Caki2 (cell line): ENCODE results near the gene ZNF423. TPM values are rescaled to one million over a fixed set of nuclear protein-coding genes. Genes with fewer than 3 reads are reported as not detected.

Experiments
- DNase-seq: peaks from one replicate; pipeline ENCODE4 v3.0.0-alpha.2; 2015; ENCODE audit warnings: low read depth
- in situ Hi-C: cut with HindIII; loops from 2 replicates; pipeline ENCODE4 v1.10.0; 2016; ENCODE audit warnings: low sequenced_read_pairs, low pct_unique_long_range_greater_than_20kb, mixed read lengths
- total RNA-seq: library from RNA; depleted of rRNA; stranded (reverse); fragments of >200 nt; shearing (Covaris generic); gene quantifications from 2 replicates; pipeline ENCODE4 v1.2.3, GENCODE V29; 2014; ENCODE audit warnings: low replicate concordance

The ZNF423 gene
- total RNA-seq, 1 experiment from 2014 or later = 0.24 TPM

DNA sequence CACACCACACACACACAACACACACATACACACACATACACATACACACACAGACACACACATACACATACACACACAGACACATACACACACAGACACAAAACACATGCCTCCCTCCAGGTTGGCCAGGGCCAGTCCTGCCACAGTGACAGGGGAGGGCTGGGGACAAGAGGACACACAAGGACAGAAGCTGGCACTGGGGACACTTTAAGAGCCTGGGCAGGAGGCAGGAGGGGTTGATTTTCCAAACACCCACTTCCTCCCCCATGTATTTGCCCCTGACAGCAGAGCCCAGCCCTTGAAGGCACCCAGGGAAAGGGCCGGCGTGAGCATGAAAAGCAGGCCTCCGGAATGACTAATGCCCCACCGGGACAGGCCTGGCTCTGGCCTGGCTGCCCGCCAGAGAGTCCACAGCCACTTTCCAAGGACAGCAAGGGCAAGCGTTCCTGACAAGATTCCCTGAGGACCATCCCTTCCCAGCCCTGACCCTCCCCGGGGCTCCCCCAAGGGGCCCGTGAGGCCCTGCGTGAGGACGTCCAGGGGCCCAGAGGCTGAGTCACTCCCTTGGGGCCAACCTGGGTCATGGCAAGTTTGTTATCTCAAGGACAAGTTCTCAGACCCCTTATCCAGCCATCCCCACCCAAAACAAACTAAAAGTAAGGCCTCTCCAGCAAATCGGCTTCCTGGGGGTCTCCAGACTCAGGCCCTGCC, 235.6 kb downstream of the ZNF423 start:
- no peak for DNase-seq
- in situ Hi-C loops = no loop called here

DNA sequence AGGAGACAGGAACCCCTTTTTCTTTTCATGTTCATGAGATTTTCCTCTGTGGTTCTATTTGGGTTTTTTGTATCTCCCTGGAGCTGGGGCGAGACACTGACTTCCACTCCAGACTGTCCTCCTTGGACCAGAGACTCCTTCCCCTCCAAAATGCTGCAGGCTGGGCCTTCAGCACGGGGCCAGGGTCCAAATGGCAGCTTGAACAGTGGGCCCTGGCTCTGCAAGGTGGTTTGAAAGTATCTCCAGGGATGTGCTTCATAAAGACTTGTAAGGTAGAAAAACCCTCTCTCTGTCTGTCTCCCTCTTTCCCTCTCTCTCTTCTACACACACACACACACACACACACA, 236.1 kb downstream of the ZNF423 start:
- no peak for DNase-seq
- in situ Hi-C loops = no loop called here

DNA sequence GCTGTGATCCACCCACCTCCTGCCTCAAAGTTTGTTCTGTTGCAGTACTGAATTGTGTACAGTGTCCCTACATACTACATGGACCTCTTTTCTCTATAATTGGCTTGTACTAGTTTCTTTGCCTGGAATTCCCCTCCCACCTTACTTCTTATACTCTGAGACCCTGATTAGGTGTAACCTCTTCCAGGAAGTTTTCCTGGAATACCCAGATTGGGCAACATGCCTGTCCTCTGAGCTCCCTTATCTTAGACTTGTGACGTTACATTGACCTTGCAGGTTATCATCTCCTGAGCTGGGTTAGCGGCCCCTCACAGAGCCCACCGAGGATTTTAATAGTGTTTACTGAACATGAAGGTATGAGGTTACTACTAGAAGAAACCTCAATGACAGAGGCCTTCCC, 237.0 kb downstream of the ZNF423 start:
- no peak for DNase-seq
- in situ Hi-C loops = no loop called here

DNA sequence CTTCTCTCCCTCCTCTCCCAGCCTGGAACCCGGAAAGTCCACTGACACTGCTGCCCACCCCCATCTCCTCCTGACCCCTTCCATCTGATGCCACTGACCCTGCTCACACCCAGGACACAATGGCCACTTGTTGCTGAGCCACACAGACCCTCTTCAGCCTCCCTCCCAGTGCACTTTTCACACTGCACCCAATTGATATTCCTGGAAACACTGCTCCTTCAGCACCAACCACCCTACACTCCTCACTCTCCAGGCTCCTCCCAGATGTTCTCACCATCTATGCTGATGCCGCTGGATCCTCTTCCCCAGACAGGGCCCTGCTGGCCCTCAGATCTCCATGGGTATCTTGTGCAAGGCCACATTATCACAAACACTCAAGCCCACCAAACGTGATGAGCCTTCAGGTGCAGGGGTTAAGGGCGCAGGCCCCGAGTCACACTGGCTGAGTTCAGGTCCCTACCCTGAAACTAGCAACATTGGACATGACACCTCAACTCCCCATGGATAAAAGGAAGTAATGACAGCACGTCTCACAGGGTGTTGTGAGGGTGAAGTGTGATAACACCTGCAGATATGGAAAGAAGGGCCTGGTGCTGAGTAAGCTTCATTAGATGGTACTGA, 238.1 kb downstream of the ZNF423 start:
- no peak for DNase-seq
- in situ Hi-C loops = no loop called here

DNA sequence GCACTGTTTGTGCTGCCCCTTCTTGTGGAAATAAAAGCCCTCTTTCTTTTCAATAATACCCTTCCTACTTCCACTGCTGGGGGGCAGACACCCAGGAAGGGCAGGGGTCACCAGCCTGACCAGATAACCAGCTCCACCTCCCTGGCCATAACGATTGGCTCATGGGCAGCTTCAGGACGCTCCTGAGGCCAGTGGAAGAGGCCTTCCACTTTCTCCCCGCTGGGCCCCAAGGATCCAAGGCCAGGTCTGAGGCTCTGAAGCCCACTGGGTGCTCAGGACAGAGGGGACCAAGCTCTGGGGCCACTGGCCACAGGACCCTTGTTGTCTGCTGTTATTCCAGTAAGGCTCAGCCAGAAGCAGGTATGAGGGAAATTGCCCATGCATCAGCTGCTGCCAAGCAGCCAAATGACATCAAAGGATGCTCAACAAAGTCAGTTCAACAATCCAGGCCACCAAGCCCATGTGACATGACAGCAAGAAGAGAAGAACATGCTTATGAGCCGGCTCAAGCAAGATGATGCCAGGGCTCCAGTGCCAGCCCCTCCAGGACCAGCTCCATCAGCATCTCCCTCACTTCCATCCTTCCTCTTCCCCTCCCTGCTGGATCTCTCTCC, 238.8 kb downstream of the ZNF423 start:
- in situ Hi-C loops = no loop called here
- DNase-seq = no peak

DNA sequence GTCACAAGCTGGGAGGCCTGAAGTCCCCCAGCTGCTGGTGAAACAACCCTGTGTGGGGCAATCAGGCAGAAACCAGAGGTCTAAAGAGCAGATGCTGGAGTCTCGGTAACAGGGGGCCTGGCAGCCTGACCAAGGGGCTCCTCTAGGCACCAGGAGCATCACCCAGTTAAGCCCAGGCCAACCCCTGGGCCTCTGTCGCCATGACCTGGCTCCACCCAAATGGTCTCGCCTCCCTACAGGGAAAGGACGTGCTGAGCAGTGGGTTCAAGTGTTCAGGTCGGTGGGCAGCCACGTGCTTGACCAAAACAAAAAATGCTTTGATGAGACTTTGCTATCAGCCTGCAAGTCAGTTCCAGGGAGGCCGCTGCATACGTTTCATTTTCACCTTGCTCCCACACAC, 240.3 kb downstream of the ZNF423 start:
- no peak for DNase-seq
- in situ Hi-C loops = no loop called here

DNA sequence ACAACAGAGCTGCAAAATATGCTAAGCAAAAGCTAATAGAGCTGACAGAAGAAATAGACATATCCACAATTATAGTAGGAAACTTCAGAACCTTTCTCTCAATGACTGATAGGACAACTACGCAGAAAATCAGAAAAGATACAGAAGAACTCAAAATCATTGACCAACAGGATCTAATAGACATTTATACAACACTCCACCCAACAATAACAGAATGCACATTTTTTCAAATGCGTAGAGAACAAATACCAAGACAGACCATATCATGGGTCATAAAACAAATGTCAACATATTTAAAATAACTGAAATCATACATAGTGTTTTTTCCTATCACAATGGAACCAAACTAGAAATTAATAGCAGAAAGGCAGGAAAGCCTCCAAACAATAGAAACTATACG, 244.9 kb downstream of the ZNF423 start:
- no peak for DNase-seq
- in situ Hi-C loops = no loop called here

DNA sequence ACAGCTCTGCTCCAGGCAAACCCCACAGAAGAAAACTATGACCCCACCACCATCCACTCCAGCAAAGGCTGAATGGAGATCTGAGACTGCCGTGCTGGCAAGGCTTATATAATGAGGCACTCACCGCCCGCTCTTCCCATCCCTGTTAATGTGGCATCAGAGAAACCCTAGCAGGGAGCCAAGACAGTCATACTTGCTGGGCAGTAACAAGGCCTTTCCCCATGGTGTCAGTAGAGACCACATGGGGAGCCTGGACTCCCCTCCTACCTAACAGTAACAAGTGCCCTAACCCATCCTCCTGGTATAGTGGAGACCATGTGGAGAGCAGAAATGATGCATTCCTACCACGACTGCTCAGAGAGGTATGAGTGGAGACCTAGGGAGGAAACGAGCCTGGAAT, 247.1 kb downstream of the ZNF423 start:
- in situ Hi-C loops = no loop called here
- no peak for DNase-seq

DNA sequence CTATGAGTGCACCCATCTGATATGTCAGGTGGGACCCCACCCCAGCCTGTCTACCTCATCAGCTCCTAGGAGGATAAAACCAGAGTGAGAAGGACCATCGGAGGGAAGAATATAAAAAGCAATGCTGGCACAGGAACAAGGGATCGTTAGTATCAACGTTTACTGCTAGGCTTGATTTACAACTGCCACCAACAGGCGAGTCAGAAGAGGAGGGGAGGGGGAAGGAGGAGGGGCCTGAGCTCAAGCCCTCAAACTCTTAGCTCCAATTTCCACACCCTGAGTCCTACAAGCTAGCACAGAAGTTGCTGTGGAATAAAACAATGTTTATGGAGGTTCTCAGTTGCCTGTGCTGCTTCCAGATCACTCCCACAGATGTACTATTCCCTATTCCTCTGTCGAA, 247.8 kb downstream of the ZNF423 start:
- in situ Hi-C loops = no loop called here
- DNase-seq = no peak

DNA sequence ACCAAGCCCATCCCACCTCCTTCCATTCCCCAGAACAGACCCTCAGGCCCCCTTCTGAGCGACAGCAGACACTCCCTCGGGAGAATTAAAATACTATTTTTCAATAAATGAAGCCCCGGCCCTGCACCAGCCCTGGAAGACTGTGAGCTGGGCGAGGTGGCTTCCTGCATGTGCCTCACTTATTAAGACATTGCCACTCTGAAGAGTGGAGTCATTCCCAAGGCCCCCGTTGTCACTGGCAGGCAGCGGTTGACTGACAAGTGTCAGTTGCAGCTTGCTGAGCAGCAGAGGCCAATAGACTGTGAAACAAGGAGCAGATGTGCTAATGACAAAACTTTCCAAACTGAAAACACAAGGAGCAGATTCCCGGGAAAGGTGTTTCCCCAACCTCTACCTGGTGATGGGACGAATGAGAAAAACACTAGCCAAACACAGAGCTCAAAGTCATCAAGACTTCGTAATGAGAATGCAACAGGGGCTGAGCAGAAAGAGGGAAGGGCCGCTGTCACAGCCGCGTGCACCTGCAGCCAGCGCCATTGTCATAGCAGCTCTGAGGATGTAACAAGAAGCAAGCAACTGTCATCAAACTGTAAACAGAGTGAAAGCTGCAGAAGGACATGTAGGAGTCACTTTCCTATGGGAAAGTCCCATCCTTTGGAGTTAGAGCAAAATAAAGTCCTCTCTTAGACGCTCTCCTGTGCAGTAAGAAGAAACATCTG, 250.2 kb downstream of the ZNF423 start:
- in situ Hi-C loops = no loop called here
- no peak for DNase-seq

DNA sequence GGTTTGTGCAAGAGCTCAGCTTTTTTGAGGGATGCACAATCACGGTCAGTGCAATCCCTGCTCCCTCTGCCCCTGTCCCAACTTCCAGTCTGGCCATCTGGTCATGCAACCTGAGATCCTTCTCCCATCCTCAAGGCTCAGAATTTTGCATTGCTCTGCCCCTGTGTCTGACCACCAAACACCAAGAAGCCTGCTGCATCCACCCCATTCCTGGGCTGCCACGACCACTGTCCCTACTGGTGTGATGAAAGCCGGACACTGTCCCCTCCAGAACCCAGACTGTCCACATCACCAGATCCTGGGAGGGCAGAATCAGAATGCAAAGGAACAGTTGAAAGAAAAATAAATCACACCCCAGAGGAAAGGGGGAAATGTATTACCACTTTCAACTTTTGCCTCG, 251.3 kb downstream of the ZNF423 start:
- in situ Hi-C loops = no loop called here
- DNase-seq = no peak

DNA sequence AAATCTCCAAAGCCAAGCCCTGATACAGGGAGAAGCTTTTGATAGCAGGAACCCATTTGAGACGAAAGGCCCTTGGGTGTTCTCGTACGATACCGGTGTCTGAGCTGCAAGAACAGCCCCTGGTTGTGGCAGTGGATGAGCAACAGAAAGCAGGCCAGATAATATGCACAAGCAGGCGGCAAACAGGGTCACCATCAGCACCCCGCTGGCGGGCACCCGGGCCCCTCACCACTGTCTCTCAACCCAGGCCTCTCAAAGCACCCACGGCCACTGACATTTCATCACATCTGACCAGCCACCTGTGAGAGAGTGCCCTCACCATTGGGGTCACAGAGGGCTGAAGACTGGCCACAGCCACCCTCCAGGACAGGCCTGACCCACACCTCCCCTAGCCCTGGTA, 252.0 kb downstream of the ZNF423 start:
- in situ Hi-C loops = no loop called here
- no peak for DNase-seq

DNA sequence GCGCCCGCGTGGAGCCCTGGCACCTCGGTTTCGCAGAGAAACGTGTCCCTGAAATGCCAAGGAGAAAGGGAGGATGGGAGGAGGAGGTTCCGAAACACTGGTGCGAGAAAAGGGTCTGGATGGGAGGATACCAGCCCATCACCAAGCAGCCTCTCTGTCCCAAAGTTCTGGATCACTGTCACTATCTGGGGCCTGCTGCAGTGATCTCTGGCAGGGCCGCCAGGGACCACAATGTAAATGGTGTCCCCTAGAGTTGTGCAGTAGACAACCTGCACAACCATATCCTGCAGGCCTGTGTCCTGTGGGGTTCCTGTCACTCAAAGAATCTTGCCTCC, 253.0 kb downstream of the ZNF423 start:
- in situ Hi-C loops = no loop called here
- DNase-seq = no peak

DNA sequence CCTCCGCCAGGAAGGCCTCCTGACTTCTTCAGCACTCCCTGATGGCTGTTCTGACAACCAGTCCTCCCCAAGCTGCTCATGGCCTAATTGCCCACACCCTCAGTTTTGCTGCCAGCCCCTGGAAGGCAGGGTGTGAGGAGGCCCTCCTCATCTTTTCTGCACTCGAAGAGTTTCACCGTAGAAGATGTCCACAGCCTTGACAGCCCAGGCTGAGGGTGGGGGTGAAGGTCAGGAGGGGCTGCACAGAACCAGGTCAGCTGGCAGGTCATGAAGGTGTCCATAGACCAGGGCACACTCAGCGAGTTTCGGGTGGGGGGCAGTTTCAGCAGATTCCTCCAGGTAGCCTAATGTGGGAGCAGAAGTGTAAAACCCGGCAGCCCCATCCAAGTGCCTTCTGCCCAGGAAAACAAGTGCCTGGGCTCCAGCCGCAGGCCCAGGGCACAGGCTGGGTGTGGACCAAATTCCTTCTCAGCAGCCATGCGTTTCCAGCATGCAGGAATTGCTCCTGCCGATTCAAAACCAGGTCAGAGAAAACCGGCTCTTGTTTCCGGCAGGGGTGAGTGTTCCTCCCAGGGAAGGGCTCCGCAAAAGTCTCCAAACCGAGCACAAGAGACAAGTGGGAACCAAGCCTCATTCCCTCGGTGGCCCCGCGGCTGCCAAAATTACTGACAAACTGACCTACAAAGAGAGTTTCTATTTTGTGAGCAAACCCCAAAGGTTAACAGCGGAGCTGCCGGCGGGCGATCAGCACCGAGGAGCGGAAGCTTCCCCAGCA, 253.5 kb downstream of the ZNF423 start:
- peak; percentile 40 for DNase-seq
- in situ Hi-C loops = no loop called here

DNA sequence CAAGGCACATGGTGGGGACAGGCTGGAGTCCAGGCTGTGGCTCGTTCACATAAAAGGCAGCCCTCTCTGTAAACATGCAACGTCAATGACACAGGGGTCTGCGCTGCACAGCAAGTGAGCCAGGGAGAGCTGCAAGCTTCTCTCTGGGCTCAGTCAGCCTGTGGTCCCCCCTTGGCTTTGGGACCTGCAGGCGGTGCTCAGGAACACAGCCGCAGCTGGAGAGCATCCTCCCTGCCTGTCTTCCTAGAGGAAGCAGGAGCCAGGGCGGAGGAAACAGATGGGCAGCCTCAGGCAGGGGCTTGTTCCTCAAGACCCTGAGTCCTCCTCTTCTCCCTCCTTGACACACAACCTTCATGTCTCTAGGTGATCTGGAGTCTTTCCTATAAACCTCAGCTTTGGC, 254.3 kb downstream of the ZNF423 start:
- no peak for DNase-seq
- in situ Hi-C loops = no loop called here

DNA sequence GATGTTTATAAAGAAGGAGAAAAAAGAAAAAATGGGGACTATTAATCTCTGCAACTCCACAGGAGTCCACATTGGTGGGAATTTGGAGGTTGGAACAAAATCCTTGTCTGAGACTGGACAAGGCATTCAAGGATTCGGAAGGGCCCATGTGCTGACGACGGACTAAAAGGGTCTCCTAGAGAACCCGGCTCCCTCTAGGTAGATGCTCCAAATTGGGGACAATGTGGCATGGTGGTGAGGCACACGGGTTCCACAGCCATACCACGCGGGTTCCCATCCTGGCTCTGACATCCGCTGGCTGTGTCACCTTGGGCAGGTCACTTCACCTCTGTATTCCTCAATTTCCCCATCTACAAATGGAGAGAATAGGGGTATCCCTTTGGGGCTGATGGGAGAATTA, 254.9 kb downstream of the ZNF423 start:
- in situ Hi-C loops = no loop called here

DNA sequence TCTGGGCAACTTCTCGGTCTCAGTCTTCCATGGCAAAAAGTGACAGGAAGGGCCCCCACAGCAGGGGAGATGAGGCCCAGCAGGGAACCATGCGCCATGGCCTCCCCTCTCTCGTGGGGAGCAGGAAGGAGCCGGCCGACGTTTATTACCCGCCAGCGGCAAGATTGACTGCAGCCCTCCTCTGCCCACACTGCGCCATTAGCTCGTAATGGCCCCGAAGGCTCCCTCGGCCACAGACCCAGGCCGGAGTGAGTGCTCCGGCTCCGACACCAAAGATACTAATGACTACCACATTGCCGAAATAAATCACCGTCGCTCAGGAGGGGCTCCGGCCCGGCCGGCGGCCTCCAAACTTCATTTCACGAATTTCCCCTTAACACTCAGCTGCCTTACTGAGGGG, 255.4 kb downstream of the ZNF423 start:
- DNase-seq = no peak
- in situ Hi-C loops = no loop called here

More for the DNA sequence above, 254.9 kb downstream of the ZNF423 start:
- DNase-seq = no peak

DNA sequence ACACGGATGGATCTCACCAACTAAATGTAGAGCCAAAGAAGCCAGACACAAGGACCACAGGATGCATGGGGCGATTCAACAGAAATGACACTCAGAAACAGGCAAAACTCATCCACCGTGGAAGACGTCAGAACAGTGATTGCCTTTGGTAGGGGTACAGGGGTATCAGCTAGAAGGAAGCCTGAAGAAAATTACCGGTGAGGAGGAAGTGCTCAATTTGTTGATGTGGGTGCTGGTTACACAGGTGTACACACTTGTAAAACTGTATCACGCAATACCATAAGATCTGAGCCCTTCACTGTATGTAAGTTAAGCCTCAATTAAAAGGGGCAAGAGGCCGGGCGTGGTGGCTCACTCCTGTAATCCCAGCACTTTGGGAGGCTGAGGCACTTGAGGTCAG, 256.2 kb downstream of the ZNF423 start:
- no peak for DNase-seq
- in situ Hi-C loops = no loop called here

DNA sequence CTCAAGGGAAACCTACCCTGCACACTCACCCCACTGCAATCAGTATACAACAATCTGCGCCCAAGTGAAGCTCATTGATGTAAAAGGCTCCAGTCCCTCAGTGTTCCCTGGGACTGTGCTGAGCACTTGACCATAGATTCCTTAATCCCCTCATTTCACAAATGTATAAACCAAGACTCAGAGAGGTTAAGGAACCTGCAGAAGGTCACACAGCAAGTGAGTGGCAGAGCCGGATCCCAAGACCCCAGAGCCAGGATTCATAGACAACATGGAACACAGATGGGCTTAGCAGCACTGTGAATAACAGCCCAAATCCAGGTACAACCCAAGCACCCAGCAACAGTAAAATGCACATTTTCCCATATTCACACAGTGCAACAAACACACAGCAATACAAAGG, 256.6 kb downstream of the ZNF423 start:
- in situ Hi-C loops = no loop called here
- DNase-seq = no peak
